Measurements from ENCODE around the gene CLEC7A.

DNA sequence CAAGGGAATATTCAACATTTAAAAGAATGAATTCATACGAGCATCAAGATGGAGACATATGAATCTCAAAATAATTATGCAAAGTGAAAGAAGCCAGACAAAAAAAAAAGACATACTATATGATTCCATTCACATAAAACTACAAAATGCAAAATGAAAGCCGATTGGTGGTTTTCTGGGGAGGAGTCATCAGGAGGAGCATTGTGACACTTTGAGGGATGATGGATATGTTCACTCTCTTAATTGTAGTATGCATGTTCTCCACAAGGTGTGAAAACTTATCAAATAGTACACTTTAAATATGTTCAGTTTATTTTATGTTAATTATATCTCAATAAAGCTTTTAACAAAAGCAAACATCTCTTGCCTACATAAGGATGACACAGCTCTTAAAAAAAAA lies 28.4 kb upstream of the CLEC7A start:
- TF ChIP-seq POLR2AphosphoS5 (IDR thresholded peaks at IDR 0.05; ENCODE audit: low read depth, low read length) (no peak), SIN3A (IDR thresholded peaks at IDR 0.05; ENCODE audit: borderline replicate concordance, insufficient read depth, low read length) (no peak), TAF1 (IDR thresholded peaks at IDR 0.05; ENCODE audit: borderline replicate concordance, insufficient read depth, low read length) (no peak)

Measured in PFSK-1 (cell line).